Naive B cell (primary cell): ENCODE measurements around the gene MCF2L. TPM values are rescaled to one million over a fixed set of nuclear protein-coding genes. Genes with fewer than 3 reads are reported as not detected.

Source experiments
- ATAC-seq, 2 donors: fragments of 150-1000 bp; cut with Tn5 transposase; 2 replicates each; pipeline ENCODE4 v1.10.0; 2021; ENCODE audit warnings: low read depth in 2 of 2, mild to moderate bottlenecking in 2 of 2, moderate library complexity in 2 of 2
- DNase-seq: peaks from one replicate; pipeline ENCODE4 v3.0.0; 2022
- H3K27ac Mint-ChIP-seq, 6 donors: one replicate each; pipeline ENCODE4 v1.8.0; 2020 to 2022; ENCODE audit warnings: mild to moderate bottlenecking in 6 of 6, mixed read lengths in 6 of 6, moderate library complexity in 5 of 6, inconsistent platforms in 2 of 6
- H3K27me3 Mint-ChIP-seq, 3 donors: one replicate each; pipeline ENCODE4 v1.8.0; 2021 to 2022; ENCODE audit warnings: mixed read lengths in 3 of 3, mild to moderate bottlenecking in 1 of 3
- H3K36me3 Mint-ChIP-seq, 2 donors: one replicate each; pipeline ENCODE4 v1.8.0; 2020 to 2022; ENCODE audit warnings: mixed read lengths in 2 of 2, inconsistent platforms in 1 of 2, mild to moderate bottlenecking in 1 of 2
- H3K4me1 Mint-ChIP-seq, 3 donors: one replicate each; pipeline ENCODE4 v1.8.0; 2020 to 2022; ENCODE audit warnings: mixed read lengths in 3 of 3, inconsistent platforms in 1 of 3, mild to moderate bottlenecking in 1 of 3, moderate library complexity in 1 of 3
- H3K4me3 Mint-ChIP-seq, 8 donors: one replicate each; pipeline ENCODE4 v1.8.0; 2020 to 2022; ENCODE audit warnings: mild to moderate bottlenecking in 8 of 8, mixed read lengths in 8 of 8, moderate library complexity in 8 of 8, inconsistent platforms in 2 of 8
- H3K9me3 Mint-ChIP-seq, 7 donors: one replicate each; pipeline ENCODE4 v1.8.0; 2020 to 2022; ENCODE audit warnings: mixed read lengths in 7 of 7, mild to moderate bottlenecking in 5 of 7, inconsistent platforms in 2 of 7, moderate library complexity in 1 of 7
- polyA plus RNA-seq, 6 donors: library from polyadenylated mRNA; unstranded; fragments of 300-500 nt; fragmentation: Illumina TruSeq; gene quantifications; one replicate each; pipeline ENCODE4 v1.2.3, GENCODE V29; 2021; ENCODE audit warnings: low read depth in 6 of 6

The MCF2L gene
- polyA plus RNA-seq, 6 donors from 2014 or later = 2.1 to 4.7 (median 4.2) TPM

DNA sequence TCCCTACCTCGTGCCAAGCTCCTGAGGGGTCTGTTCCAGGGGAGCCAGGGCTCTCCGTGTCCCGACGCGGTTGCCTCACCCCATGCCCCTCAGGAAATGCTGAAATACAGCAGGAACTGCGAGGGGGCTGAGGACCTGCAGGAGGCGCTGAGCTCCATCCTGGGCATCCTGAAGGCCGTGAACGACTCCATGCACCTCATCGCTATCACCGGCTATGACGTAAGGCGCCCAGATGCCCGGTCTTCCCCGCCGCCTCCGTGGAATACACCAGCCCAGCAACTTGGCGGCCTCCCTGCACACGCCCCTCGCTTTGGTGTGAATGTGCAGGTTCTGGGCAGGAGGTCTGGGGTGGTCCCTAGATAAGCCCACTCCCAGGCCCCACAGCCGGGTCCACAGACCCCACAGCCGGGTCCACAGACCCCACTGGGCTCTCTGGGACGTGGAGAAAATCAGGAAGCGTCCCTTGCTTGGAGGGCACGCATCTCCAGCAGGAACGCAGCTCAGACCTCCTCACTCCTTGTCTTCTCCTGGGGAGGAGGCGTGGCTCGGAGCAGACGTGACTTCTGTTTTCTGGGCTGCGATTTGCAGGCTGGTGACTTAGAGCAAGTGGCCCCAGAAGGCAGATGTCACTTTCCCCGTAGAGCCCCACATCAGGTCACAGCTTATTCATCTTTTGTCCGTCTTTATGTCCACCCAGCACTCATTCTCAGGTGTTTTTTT is 117.2 kb downstream of the MCF2L start:
- H3K4me3 Mint-ChIP-seq = no peak overlapping the region
- DNase-seq (no peak), ATAC-seq (no peak)
- H3K27me3 Mint-ChIP-seq = no peaks in the 10 kb centered on the region
- peaks cover 0 to 2% (median 0%) of the 10 kb centered on the region in 3 donors for H3K4me1 Mint-ChIP-seq
- H3K9me3 Mint-ChIP-seq = peaks cover 0 to 2% (median 0%) of the 10 kb centered on the region in 7 donors
- H3K27ac Mint-ChIP-seq = no peak overlapping the region
- H3K36me3 Mint-ChIP-seq = peaks cover 0 to 5% of the 10 kb centered on the region in 2 donors

DNA sequence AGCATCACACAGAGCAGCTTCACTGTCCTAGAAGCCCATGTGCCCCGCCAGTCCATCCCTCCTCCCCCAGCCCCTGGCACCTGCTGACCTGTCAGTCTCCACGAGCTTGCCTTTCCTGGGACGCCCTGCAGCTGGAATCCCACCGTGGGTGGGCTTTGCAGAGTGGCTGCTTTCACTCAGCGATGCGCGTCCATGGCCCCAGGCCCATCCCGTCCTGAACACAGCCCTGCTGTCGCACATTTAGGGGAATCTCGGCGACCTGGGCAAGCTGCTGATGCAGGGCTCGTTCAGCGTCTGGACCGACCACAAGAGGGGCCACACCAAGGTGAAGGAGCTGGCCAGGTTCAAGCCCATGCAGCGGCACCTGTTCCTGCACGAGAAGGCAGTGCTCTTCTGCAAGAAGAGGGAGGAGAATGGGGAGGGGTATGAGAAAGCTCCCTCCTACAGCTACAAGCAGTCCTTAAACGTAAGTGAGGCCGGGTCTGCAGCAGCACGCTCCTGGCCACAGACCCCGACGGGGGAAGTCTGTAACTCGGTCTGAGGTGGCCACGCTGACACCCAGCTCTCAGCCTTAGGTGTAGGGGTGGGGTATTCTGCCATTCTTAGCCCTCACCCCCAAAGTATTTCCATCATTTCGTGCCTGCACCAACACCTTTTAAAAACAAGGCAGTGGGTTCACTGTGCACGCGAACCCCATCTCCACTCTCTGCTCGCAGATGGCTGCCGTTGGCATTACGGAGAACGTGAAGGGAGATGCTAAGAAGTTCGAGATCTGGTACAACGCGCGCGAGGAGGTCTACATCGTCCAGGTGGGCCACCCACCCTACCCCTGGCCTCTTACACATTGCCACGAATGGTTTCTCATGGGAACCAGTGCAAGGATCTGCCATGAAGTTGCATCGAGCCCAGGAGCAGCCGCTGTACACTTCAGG is 118.2 kb downstream of the MCF2L start:
- ATAC-seq = no peak
- Mint-ChIP-seq H3K4me1 (peaks cover 0 to 2% (median 0%) of the 10 kb centered on the region in 3 donors), H3K9me3 (peaks cover 0 to 2% (median 0%) of the 10 kb centered on the region in 7 donors), H3K27me3 (no peaks in the 10 kb centered on the region), H3K4me3 (no peak overlapping the region), H3K27ac (no peak overlapping the region), H3K36me3 (peaks cover 0 to 5% of the 10 kb centered on the region in 2 donors)
- DNase-seq = no peak

DNA sequence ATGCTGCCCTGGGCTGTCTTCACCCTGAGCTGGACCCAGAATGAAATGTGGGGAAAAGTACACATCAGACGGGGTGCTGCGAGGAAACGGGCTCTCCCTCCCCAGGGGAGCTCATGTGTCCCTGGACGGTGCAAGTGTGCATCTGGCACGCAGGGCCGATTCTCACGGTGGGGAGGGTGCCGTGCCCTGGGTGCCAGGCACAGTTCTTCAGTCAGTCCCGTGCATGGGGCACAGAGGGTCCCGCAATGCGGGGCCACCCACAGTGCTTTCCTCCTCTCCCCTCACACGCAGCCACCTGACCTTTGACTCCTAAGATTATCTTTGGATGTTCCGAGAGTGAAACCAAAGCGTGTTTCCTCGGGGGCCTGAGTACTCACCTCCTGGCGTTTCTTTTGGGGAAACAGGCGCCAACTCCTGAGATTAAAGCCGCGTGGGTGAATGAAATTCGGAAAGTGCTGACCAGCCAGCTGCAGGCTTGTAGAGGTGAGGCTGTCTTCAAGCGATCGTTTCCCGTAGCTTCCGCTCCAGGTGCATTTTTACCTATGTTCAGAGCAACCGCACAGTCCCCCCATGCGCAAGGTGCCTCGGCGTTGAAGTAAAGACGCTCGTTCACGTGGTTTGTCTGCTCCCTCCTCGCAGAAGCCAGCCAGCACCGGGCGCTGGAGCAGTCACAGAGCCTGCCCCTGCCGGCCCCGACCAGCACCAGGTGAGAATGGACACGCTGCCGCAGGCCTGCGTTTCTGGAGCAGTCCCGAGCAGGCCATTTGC is 119.1 kb downstream of the MCF2L start:
- H3K27ac Mint-ChIP-seq = no peak overlapping the region

DNA sequence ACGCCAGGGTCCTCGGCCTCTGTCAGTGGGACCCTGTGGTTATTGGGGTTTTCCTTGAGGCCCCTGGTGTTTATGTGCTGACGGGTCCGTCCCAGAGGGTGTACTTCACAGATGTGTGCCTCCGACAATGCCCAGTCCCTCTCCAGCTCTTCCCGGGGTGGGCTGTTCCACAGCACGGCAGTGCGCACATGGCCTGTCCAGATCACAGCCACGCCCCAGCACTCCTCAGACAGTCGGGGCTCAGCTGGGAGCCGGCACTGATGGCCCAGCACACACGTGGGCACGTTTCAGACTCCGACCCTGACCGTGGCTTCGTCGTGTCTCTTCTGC is 119.6 kb downstream of the MCF2L start:
- DNase-seq (no peak), ATAC-seq (no peak)
- no peak overlapping the region for H3K27ac Mint-ChIP-seq
- H3K4me1 Mint-ChIP-seq = peaks cover 0 to 2% (median 0%) of the 10 kb centered on the region in 3 donors
- H3K27me3 Mint-ChIP-seq = no peaks in the 10 kb centered on the region
- H3K4me3 Mint-ChIP-seq = no peak overlapping the region
- H3K9me3 Mint-ChIP-seq = peaks cover 0 to 2% (median 0%) of the 10 kb centered on the region in 7 donors
- H3K36me3 Mint-ChIP-seq = peaks cover 0 to 5% of the 10 kb centered on the region in 2 donors

More for the DNA sequence above, 119.1 kb downstream of the MCF2L start:
- Mint-ChIP-seq H3K9me3 (peaks cover 0 to 2% (median 0%) of the 10 kb centered on the region in 7 donors), H3K27me3 (no peaks in the 10 kb centered on the region), H3K4me3 (no peak overlapping the region), H3K36me3 (peaks cover 0 to 5% of the 10 kb centered on the region in 2 donors), H3K4me1 (peaks cover 0 to 2% (median 0%) of the 10 kb centered on the region in 3 donors)
- no peak for DNase-seq
- ATAC-seq = no peak

DNA sequence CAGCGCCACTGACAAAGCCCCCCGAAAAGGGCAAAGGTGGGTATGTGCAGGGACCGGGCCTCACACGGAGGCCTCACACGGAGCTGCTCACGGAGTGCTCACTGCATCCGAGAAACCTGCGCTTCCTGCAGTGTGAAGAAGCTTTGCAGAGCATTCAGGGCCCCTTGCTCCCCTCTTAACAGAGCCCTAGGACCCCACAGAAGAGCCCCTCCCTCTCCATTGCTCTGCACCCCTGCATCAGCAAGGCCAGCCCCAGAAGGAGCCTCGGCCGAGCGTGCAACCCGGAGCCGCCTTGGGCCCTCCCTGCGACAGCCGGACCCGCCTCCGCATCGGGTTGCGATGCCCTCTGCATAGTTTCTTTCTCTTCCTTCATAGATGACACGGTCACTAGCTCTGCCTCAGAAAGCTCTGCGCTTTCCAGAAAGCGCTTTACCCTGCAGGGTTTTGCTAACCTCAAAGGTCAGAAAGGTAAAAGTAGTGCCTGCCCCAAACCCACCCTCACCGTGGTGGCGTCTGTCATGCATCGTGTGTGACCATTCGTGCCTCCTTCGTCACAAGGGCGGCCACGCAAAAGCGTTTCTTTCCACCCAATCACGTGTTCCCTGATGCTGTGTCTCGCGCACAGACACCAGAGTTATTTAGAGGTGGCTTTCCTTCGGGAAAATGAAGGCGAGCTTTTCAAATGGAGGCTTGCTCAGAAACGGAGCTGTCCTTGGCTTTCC is 120.8 kb downstream of the MCF2L start:
- DNase-seq (no peak), ATAC-seq (no peak)
- no peaks in the 10 kb centered on the region for H3K4me1 Mint-ChIP-seq
- no peak overlapping the region for H3K4me3 Mint-ChIP-seq
- no peaks in the 10 kb centered on the region for H3K27me3 Mint-ChIP-seq
- no peaks in the 10 kb centered on the region for H3K9me3 Mint-ChIP-seq
- H3K36me3 Mint-ChIP-seq = peaks cover 0 to 1% of the 10 kb centered on the region in 2 donors
- no peak overlapping the region for H3K27ac Mint-ChIP-seq

DNA sequence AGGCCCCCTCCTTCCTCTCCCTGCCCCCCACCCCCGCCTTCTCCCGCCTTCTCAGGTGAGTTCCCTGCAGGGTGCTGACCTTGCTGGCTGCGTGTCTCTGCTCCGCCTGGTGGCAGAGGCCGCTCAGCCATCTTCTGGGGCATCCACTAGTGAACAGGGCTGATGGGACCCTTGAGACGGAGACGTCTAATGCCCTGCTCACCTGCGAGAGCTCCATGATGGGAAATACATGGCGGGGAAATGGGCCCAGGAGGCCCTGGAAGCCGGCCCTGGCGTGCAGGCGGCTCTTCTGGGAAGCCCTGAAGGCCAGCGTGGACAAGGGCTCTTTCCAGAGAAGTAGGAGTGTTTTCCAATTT is 121.4 kb downstream of the MCF2L start:
- no peak overlapping the region for H3K4me3 Mint-ChIP-seq
- H3K4me1 Mint-ChIP-seq = no peaks in the 10 kb centered on the region
- H3K27me3 Mint-ChIP-seq = no peaks in the 10 kb centered on the region
- no peak overlapping the region for H3K27ac Mint-ChIP-seq
- DNase-seq (no peak), ATAC-seq (no peak)
- no peaks in the 10 kb centered on the region for H3K9me3 Mint-ChIP-seq
- peaks cover 0 to 7% of the 10 kb centered on the region in 2 donors for H3K36me3 Mint-ChIP-seq

DNA sequence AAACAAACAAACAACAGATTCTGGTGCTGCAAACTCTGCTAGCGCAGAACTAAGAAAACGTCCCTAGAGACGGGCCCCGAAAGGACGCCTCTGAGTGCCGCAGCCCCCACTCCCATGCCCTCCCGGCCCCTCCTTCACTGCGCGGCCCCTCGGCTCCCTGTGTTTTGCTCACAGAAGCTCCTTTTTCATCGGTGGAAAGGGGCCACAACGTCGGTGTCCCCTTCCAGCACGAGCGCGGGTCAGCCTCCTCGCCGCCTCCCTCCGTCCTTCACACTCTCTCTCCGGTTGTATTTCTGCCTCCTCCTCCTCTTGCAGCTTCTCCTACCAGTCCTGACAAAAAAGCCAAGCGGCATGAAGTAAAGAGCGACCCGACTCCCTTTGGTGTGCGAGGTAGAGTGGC is 121.8 kb downstream of the MCF2L start:
- Mint-ChIP-seq H3K27me3 (no peaks in the 10 kb centered on the region), H3K4me3 (no peak overlapping the region), H3K36me3 (peaks cover 0 to 10% of the 10 kb centered on the region in 2 donors), H3K4me1 (no peaks in the 10 kb centered on the region), H3K9me3 (no peaks in the 10 kb centered on the region), H3K27ac (peak overlapping the region in 2 of 6 donors; percentile 76 to 93)
- no peak for ATAC-seq
- DNase-seq = no peak

DNA sequence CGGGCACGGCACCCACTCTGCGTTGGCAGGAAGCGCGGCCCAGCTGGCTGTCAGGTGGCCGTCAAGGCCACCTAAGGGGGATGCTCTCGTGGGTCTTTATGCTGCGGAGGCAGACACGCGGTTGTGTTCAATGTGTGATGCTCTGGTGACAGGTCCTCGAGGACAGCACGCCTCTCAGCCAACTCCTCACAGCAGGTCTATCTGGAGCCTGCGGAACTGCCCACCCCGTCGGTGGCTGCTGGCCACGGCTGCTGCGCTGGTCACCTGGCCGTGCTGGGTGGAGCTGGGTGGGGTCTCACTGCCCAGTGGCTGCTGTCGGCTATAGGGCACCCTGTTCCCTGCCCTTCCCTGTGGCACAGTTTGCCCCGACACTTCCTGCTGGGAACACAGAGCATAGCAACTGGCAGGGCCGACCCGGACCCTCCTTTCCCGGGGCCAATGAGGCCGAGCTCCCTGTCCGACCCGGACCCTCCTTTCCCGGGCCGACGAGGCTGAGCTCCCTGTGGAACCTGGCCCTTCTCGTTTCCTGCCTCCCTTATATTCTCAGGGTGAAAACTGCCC is 122.3 kb downstream of the MCF2L start:
- Mint-ChIP-seq H3K4me3 (no peak overlapping the region), H3K9me3 (no peaks in the 10 kb centered on the region), H3K27ac (peak overlapping the region in 2 of 6 donors; percentile 76 to 93), H3K4me1 (no peaks in the 10 kb centered on the region), H3K27me3 (no peaks in the 10 kb centered on the region), H3K36me3 (peaks cover 0 to 10% of the 10 kb centered on the region in 2 donors)
- ATAC-seq = no peak
- DNase-seq = no peak

DNA sequence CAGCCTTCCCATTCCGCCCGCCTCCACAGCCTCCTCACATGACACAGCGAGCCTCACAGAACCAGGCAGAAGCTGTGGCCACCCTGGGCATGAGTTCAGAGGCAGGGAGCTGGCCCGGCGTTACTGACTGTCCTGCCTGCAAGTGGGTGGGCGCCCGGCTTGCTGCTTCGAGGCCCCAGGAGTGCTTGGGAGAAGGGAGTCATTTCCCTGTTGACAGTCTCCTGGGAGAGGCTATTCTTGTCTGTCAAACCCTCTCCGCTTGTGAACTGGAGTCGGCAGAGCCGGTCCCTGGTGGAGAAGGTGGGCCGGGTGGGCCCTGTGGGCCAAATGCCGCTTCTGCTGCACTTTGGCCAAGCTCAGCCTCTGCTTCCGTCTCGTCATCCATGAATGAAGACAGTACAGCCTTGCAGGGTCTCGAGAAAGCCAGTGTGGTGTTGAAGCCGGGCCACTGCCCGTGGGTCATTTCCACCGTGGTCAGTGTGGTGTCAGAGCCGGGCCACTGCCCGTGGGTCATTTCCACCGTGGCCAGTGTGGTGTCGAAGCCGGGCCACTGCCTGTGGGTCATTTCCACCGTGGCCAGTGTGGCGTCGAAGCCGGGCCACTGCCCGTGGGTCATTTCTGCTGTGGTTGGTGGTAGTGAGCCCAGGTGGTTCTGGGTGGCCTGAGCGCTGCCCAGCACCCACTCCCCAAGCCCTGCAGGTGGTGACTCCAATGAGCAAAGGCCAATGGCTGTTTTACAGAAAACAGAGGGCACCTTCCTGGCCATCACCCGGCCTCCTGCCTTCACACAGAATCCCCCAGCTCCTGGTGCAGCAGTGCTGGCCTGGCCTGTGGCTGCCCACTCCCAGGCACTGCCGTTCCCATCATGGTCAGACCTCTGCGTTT is 123.1 kb downstream of the MCF2L start:
- ATAC-seq = no peak
- Mint-ChIP-seq H3K27ac (no peak overlapping the region), H3K4me3 (no peak overlapping the region), H3K4me1 (no peaks in the 10 kb centered on the region), H3K36me3 (peaks cover 0 to 10% of the 10 kb centered on the region in 2 donors), H3K27me3 (no peaks in the 10 kb centered on the region), H3K9me3 (no peaks in the 10 kb centered on the region)
- no peak for DNase-seq

DNA sequence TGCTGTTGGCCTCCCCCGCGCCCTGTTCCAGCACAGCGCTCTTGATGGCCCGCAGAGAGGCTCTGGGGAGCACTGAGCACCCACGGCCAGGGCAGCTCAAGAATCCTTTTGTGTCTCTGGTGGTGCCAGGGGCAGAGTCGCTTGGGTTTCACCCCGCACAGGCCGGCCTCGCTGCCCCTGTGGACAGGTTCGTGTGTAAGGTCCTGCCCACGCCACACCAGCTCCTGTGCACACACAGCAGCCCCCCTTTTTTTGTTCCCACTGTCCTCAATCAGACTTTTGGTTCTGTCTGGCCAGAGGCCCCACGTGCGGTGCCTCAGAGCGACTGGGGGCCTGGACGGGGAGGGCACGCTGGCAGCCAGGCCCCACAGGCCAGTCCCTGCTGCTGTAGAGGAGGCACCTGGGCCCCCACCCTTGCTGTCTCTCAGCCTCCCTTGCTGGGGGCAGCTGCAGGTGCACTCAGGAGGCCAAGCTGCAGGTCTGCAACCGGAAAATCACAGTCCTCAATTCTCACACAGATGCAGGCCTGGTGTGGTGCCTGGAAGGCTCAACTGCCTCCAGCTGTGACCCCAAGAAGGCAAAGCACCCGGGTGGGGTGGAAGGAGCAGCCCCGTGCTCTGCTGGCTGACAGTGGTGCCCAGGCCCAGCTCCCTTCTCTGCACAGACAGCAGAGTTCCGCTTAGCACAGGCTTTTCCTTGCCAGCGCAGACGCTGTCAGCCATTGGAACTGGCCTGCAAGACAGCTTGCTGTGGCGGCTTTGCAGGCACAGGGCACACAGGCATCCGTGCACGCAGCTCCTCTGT is 124.0 kb downstream of the MCF2L start:
- ATAC-seq (no peak), DNase-seq (no peak)
- H3K27me3 Mint-ChIP-seq = no peaks in the 10 kb centered on the region
- H3K36me3 Mint-ChIP-seq = peaks cover 0 to 10% of the 10 kb centered on the region in 2 donors
- no peak overlapping the region for H3K27ac Mint-ChIP-seq
- no peaks in the 10 kb centered on the region for H3K9me3 Mint-ChIP-seq
- no peaks in the 10 kb centered on the region for H3K4me1 Mint-ChIP-seq
- no peak overlapping the region for H3K4me3 Mint-ChIP-seq

DNA sequence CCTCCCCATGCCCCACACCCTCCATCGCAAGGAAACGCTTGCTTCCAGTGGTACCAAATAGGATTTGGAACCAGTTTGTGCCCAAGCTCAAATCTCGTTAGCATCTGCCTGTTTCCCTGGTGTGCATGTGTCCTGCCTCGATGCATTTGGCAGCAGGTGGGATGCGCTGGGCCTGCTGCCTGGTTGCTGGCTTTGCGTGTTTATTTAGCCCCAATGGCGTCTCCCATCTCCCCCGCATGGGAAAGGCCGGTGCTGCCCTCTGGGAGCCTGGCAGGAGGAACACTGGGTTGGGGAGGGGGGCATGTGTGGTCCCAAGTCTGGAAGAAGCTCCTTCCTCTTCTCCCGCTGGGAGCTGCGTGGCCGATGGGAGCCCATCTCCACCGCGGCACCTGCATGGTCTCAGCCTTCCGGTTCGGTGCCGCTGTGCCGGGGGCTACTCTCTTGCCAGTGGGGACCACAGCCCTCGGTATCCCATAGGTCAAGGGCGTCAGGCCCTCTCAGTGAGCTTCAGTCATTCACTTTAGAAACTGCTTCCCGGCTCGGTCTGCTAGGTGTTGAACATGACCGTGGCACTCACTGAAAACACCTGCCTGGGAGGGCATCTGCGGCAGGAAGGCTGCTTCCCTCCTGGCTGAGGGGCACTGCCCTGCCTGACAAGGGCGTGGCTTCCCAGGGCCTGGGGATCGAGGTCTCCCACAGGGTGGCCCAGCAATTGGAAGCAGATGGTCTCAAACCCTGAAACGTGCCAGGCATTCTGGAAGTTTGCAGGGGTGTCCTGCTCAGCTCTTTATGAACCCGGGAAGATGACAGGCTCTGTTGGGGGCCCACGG is 124.8 kb downstream of the MCF2L start:
- H3K27me3 Mint-ChIP-seq = no peaks in the 10 kb centered on the region
- no peak for DNase-seq
- no peak overlapping the region for H3K27ac Mint-ChIP-seq
- H3K4me3 Mint-ChIP-seq = no peak overlapping the region
- ATAC-seq = no peak
- no peaks in the 10 kb centered on the region for H3K9me3 Mint-ChIP-seq
- no peaks in the 10 kb centered on the region for H3K4me1 Mint-ChIP-seq
- peaks cover 5 to 18% of the 10 kb centered on the region in 2 donors for H3K36me3 Mint-ChIP-seq
